ENCODE results near the gene L3MBTL4.

- no peak for TF ChIP-seq YY1 (IDR thresholded peaks at IDR 0.05; ENCODE audit: low read depth)
- TF ChIP-seq TAF1 (IDR thresholded peaks at IDR 0.05; ENCODE audit: low read depth), result no peak
- TF ChIP-seq EP300 (IDR thresholded peaks at IDR 0.05; ENCODE audit: borderline replicate concordance), result no peak
- TF ChIP-seq NFIC (IDR thresholded peaks at IDR 0.05), result no peak
- TF ChIP-seq MAX (IDR thresholded peaks at IDR 0.05), result no peak
- TF ChIP-seq, protein P1, sequence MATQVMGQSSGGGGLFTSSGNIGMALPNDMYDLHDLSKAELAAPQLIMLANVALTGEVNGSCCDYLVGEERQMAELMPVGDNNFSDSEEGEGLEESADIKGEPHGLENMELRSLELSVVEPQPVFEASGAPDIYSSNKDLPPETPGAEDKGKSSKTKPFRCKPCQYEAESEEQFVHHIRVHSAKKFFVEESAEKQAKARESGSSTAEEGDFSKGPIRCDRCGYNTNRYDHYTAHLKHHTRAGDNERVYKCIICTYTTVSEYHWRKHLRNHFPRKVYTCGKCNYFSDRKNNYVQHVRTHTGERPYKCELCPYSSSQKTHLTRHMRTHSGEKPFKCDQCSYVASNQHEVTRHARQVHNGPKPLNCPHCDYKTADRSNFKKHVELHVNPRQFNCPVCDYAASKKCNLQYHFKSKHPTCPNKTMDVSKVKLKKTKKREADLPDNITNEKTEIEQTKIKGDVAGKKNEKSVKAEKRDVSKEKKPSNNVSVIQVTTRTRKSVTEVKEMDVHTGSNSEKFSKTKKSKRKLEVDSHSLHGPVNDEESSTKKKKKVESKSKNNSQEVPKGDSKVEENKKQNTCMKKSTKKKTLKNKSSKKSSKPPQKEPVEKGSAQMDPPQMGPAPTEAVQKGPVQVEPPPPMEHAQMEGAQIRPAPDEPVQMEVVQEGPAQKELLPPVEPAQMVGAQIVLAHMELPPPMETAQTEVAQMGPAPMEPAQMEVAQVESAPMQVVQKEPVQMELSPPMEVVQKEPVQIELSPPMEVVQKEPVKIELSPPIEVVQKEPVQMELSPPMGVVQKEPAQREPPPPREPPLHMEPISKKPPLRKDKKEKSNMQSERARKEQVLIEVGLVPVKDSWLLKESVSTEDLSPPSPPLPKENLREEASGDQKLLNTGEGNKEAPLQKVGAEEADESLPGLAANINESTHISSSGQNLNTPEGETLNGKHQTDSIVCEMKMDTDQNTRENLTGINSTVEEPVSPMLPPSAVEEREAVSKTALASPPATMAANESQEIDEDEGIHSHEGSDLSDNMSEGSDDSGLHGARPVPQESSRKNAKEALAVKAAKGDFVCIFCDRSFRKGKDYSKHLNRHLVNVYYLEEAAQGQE (IDR thresholded peaks at IDR 0.05; ENCODE audit: low read depth), result no peak
- no peak for TF ChIP-seq ZBTB7A (IDR thresholded peaks at IDR 0.05; ENCODE audit: low read depth)
- TF ChIP-seq CEBPB (IDR thresholded peaks at IDR 0.05), result no peak
- no peak for TF ChIP-seq FOXM1 (IDR thresholded peaks at IDR 0.05; ENCODE audit: borderline replicate concordance, low read depth)
- TF ChIP-seq RAD21 (IDR thresholded peaks at IDR 0.05; ENCODE audit: low read depth), result no peak
- no peak for TF ChIP-seq CREB1 (IDR thresholded peaks at IDR 0.05; ENCODE audit: low read depth)
These were observed 440.0 kb downstream of the L3MBTL4 start for GRCh38 chr18:5974696-5975095.
